Left cardiac atrium (tissue), 4 donors: ENCODE results near the gene TMEM30B. TPM values are rescaled to one million over a fixed set of nuclear protein-coding genes. Genes with fewer than 3 reads are reported as not detected.
A peak's percentile ranks its signal among the peaks of the same experiment; 100 is the strongest.
"Not testable (repeated sequence)": the region's sequence is repeated elsewhere in the genome, so short reads cannot be mapped to it uniquely, and the experiment has no call there.

Experiments
- ATAC-seq, 2 donors: fragments of 200-7000 bp; cut with Tn5 transposase; one replicate each; pipeline ENCODE4 v1.9.1; 2020; ENCODE audit warnings: mild to moderate bottlenecking in 2 of 2, moderate library complexity in 2 of 2
- DNase-seq: peaks from one replicate; pipeline ENCODE4 v3.0.0-alpha.2; 2020
- intact Hi-C, 2 donors: fragments of 100-400 bp; cut with DNase I; formaldehyde crosslinking; loops; one replicate each; pipeline versions ENCODE4 v1.14.1 to v1.15.1; 2022 to 2023
- total RNA-seq, 2 donors: library from RNA; stranded (reverse); fragmentation: NEBNext Ultra II Directional; extraction: Animal tissue kit (Norgen Biotek cat#: 25700); gene quantifications; one replicate each; pipeline ENCODE4 v1.2.1, GENCODE V29; 2021
- donor health status: DM: no; HTN: yes; CAD: no.
- donor health status: DM: no; HTN: yes; CAD: no; lungs with severe emphysema.
- donor health status: DM: yes; HTN: yes; CAD: no.
- donor health status: Dilated cardiomyopathy.

Gene TMEM30B
- total RNA-seq, 2 donors from 2014 or later = 0.82 to 1.5 TPM

- intact Hi-C loops = loop anchor here (2.0 to 10.0 kb wide), 4 partner anchors 226 to 908 kb away; no protein-coding TSS in a partner anchor
- peak; percentile 97 for ATAC-seq
- peak; percentile 71 for DNase-seq
These were observed 28.6 kb downstream of the TMEM30B start for GRCh38 chr14:61252369-61253063.

- intact Hi-C loops = loop anchor here (5.0 to 10.0 kb wide), 2 partner anchors 898 to 905 kb away; no protein-coding TSS in a partner anchor
- ATAC-seq = no peak
- no peak for DNase-seq
These were observed 31.1 kb downstream of the TMEM30B start for GRCh38 chr14:61250063-61250462.

GRCh38 chr14:61247935-61248334 is 33.2 kb downstream of the TMEM30B start:
- intact Hi-C loops = loop anchor here in 1 of 2 donors (5.0 kb wide), 1 partner anchor 626 kb away; no protein-coding TSS in a partner anchor
- ATAC-seq = no peak
- no peak for DNase-seq

- no peak for DNase-seq
- no peak for ATAC-seq
- intact Hi-C loops = loop anchor here in 1 of 2 donors (5.0 kb wide), 1 partner anchor 624 kb away; no protein-coding TSS in a partner anchor
These were observed 34.4 kb downstream of the TMEM30B start for GRCh38 chr14:61246721-61247120.

- intact Hi-C loops = no loop called here
- ATAC-seq = no peak
These were observed 37.1 kb downstream of the TMEM30B start for GRCh38 chr14:61244009-61244408.

GRCh38 chr14:61240206-61240605 is 40.9 kb downstream of the TMEM30B start:
- DNase-seq (no peak), ATAC-seq (no peak)
- intact Hi-C loops = no loop called here

More at GRCh38 chr14:61244009-61244408, 37.1 kb downstream of the TMEM30B start:
- no peak for DNase-seq

- DNase-seq, ATAC-seq, intact Hi-C loops: not testable (repeated sequence)
These were observed 41.9 kb downstream of the TMEM30B start for GRCh38 chr14:61239285-61239684.

GRCh38 chr14:61238611-61239245 is 42.4 kb downstream of the TMEM30B start:
- no peak for ATAC-seq
- DNase-seq = no peak
- intact Hi-C loops = no loop called here

GRCh38 chr14:61234215-61234916 is 46.8 kb downstream of the TMEM30B start:
- ATAC-seq (no peak), DNase-seq (no peak)
- intact Hi-C loops = no loop called here

- intact Hi-C loops = no loop called here
- DNase-seq (no peak), ATAC-seq (no peak)
These were observed 47.6 kb downstream of the TMEM30B start for GRCh38 chr14:61233436-61233956.

- ATAC-seq = no peak
- intact Hi-C loops = no loop called here
- no peak for DNase-seq
These were observed 49.3 kb downstream of the TMEM30B start for GRCh38 chr14:61231810-61232209.

GRCh38 chr14:61229981-61230380 is 51.2 kb downstream of the TMEM30B start:
- intact Hi-C loops = no loop called here
- ATAC-seq (no peak), DNase-seq (no peak)

- DNase-seq (no peak), ATAC-seq (peak in 1 of 2 donors; percentile 63)
- intact Hi-C loops = no loop called here
These were observed 51.7 kb downstream of the TMEM30B start for GRCh38 chr14:61229475-61229888.

- no peak for ATAC-seq
- no peak for DNase-seq
- intact Hi-C loops = no loop called here
These were observed 53.1 kb downstream of the TMEM30B start for GRCh38 chr14:61227884-61228591.

Other genes with a start within 250 kb of the TMEM30B start
- gene PRKCH, start 40.2 kb upstream of the TMEM30B start, total RNA-seq = 10 to 100 TPM; 17.6 to 34.8 TPM